Fibroblast of villous mesenchyme (primary cell): ENCODE results near the gene PPP3CA. TPM values are rescaled to one million over a fixed set of nuclear protein-coding genes. Genes with fewer than 3 reads are reported as not detected.

ENCODE experiments used
- DNase-seq: peaks from one replicate; pipeline ENCODE4 v3.0.0-alpha.2; 2010; ENCODE audit warnings: low read depth
- H3K4me3 ChIP-seq: 2 replicates; pipeline ENCODE4 v1.5.1; 2011; ENCODE audit warnings: low read depth, mild to moderate bottlenecking, low read length
- total RNA-seq: library from RNA; depleted of rRNA; stranded (reverse); fragments of >200 nt; gene quantifications from 2 replicates; pipeline ENCODE4 v1.2.3, GENCODE V29; 2012
- TF ChIP-seq, protein P1 (sequence below): IDR thresholded peaks from 2 replicates; pipeline ENCODE4 v1.5.1; 2012; ENCODE audit warnings: low read depth, mild to moderate bottlenecking, low read length; ENCODE audit not compliant: insufficient read depth

PPP3CA gene
- total RNA-seq, 1 donor = 47.9 TPM

DNA sequence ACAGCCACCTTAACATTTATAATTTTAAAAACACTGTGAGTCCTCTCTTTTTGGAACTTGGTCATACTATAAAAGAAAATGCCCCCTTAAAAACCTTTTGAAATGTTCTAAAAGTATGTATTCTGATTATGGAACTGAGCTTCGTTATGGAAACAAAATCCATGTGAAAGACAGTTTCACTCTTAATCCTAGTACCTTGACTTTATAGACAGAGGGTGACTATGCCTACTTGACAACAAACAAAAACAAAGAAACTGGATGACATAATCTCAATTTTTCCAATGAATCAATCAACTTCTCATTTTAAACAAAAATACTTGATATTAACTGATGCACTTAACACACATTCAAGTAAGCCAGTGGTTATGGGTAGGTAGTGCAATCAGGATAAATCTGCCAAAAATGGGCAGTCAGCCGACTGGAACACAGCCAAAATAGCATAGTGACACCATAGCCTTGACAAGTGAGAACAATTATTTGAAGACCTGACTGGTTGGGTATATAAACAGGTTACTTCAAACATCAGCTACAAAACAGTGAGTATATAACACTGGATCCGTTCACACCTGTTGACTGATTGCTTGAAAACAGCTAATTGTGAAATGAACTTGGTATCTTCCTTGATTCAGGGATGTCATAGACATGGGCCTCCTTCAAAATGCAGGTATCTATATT lies 265.5 kb downstream of the PPP3CA start:
- TF ChIP-seq, protein P1, sequence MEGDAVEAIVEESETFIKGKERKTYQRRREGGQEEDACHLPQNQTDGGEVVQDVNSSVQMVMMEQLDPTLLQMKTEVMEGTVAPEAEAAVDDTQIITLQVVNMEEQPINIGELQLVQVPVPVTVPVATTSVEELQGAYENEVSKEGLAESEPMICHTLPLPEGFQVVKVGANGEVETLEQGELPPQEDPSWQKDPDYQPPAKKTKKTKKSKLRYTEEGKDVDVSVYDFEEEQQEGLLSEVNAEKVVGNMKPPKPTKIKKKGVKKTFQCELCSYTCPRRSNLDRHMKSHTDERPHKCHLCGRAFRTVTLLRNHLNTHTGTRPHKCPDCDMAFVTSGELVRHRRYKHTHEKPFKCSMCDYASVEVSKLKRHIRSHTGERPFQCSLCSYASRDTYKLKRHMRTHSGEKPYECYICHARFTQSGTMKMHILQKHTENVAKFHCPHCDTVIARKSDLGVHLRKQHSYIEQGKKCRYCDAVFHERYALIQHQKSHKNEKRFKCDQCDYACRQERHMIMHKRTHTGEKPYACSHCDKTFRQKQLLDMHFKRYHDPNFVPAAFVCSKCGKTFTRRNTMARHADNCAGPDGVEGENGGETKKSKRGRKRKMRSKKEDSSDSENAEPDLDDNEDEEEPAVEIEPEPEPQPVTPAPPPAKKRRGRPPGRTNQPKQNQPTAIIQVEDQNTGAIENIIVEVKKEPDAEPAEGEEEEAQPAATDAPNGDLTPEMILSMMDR = no peak
- H3K4me3 ChIP-seq = no peak overlapping the region
- DNase-seq = no peak

DNA sequence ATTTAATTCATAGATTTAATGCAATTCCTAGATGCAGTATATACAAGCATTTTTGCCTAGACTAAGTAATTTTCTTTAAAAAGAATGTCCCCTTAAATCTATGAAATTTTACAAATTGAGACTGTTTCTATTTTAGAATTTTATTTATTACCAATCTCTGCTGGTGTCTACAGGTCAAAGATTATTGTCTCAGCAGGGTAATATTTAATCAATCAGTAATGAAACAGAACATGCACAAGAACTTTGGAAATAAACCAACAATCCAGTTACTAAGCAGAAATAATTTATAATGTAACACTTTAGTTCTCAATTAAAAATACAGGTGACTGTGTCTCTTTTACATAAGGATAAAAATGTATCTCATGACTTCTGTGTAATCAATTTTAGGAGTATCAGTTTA lies 266.2 kb downstream of the PPP3CA start:
- TF ChIP-seq, protein P1 = no peak
- no peak for DNase-seq

DNA sequence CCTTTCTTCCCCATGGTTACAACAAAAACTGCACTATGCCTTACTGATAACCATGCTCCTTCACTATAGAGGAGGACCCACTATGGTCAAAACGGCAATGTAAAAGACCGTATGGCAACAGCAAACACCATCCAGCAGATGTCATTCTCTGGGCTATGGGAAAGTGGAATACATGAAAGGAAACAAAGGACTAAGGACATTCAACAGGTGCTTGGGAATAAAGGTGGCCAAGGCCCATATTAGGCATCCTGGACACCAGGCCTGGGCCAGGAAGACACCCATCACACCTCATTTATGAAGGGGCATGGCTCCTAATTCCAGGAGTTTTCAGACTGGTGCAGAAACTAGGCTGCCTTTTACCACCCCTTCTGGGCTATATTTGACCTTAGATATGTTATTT lies 268.4 kb downstream of the PPP3CA start:
- TF ChIP-seq, protein P1 = no peak
- no peak overlapping the region for H3K4me3 ChIP-seq
- no peak for DNase-seq

More for the DNA sequence above, 266.2 kb downstream of the PPP3CA start:
- no peak overlapping the region for H3K4me3 ChIP-seq

DNA sequence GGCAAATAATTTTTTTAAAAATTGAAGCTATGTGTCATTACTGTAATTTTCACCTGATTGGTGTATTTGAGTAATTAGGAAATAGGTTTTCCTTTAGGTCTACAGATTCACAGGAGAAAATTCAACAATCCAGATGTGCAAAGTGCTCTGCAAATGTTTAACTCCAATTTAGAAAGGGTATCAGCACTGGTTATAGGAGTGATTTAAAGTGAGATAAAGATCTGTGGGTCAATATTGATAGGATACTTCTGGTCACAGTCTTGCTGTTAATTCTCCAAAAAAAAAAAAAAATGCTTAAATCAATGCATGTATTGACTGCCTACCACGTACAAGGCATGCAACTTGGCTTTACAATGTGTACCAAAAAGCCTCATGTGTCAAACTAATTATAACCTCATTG lies 271.3 kb downstream of the PPP3CA start:
- TF ChIP-seq, protein P1 = no peak
- H3K4me3 ChIP-seq = no peak overlapping the region
- DNase-seq = no peak

DNA sequence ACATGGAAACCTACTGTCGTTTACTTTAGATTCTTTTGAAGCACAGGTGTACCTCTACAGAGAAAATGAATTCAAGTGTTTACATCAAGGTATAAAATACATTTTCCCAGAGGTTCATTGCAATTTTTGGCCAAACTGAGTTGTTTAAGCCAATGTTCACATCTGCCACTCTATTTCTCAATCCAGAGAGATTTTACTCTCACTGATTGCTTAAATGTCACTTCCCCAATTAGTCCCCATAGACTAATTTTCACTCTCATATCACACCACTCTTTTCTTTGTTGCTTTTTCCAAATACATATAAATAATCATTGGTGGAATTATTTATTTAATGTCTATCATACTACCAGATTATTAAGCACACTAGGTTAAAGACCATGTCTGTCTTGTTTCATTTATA lies 271.8 kb downstream of the PPP3CA start:
- DNase-seq = no peak
- TF ChIP-seq, protein P1 = no peak
- H3K4me3 ChIP-seq = no peak overlapping the region

DNA sequence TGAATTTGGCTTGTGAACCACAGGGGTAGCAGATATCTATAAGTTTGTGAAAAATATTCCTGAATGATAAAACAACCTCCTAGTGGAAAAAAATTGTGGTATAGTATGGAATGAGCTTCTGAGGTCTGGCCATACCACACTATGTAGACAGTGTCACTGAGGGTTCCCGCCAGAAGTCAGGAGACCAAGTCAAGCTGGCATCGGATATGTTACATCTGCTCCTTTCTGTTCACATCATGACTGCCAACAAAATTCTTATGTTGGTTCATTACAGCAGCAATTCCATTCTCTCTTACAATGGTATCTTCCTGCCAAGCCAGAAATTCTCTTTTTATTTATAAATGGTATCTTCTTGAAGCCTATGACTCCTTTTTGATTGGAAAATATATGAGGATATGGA lies 273.0 kb downstream of the PPP3CA start:
- no peak overlapping the region for H3K4me3 ChIP-seq
- TF ChIP-seq, protein P1 = no peak
- no peak for DNase-seq

DNA sequence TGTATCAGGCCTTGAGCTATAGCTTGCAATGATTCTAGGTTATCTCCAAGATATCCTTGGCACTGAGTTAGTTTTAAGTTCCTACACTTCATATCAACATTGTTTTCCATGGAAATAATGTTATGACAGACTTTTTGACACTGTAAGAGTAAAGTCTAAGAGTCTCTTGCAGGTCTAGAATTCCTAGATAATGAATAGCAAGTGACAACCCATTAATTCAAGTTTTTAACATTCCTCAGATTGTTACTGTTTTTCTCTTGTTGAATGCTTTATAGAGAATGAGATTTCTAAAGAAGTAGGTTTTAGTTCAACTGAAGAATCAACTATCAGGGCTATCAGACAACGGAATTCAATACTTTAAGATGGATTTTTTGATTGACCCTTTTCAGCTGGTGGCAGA lies 276.1 kb downstream of the PPP3CA start:
- TF ChIP-seq, protein P1 = no peak
- no peak for DNase-seq
- H3K4me3 ChIP-seq = no peak overlapping the region
